K562 (cell line): Measurements from ENCODE around the gene AIDA. TPM values are rescaled to one million over a fixed set of nuclear protein-coding genes. Genes with fewer than 3 reads are reported as not detected.
A peak's percentile ranks its signal among the peaks of the same experiment; 100 is the strongest.

Source experiments
- FOXP1 ChIP-seq: sonication (generic); formaldehyde crosslinking; IDR thresholded peaks from 2 replicates; pipeline ENCODE4 v1.8.0; 2022; ENCODE audit warnings: mild to moderate bottlenecking, missing genetic modification reagents
- RAD51 ChIP-seq: fragments of 450-650 bp; IDR thresholded peaks from 2 replicates; pipeline ENCODE4 v1.7.1; 2016; ENCODE audit warnings: low read depth, mild to moderate bottlenecking, borderline replicate concordance
- WHSC1 ChIP-seq: IDR thresholded peaks from one replicate; pipeline ENCODE4 v1.6.1; 2012; ENCODE audit warnings: low read length, control low read depth, inconsistent platforms
- polyA plus RNA-seq, 8 experiments: library from polyadenylated mRNA; depleted of rRNA in 4 of 8; stranded (reverse) in 5 of 8; unstranded in 3 of 8; fragments of >200 nt; fragmentation: Nextera tagmentation in 2 of 8; fragmentation: Illumina TruSeq in 1 of 8; extraction: Ambion mirVana in 2 of 8; extraction: Trizol in 1 of 8; gene quantifications; 2 replicates each; pipeline versions ENCODE4 v1.2.1 to v1.2.3, GENCODE V29; 2011 to 2014; ENCODE audit warnings: inconsistent platforms in 1 of 8, missing spikeins in 1 of 8
- total RNA-seq, 7 experiments: library from RNA; depleted of rRNA in 6 of 7; stranded (reverse); fragments of >200 nt in 6 of 7; fragmentation: Illumina TruSeq in 2 of 7; extraction: Trizol in 2 of 7; gene quantifications; 2 replicates each; pipeline versions ENCODE4 v1.2.1 to v1.2.3, GENCODE V29; 2011 to 2021; ENCODE audit warnings: low replicate concordance in 1 of 7
- TF ChIP-seq, protein P1 (sequence below), 2 experiments: fragments of 450-650 bp in 1 of 2; sonication (generic) in 1 of 2; formaldehyde crosslinking in 1 of 2; IDR thresholded peaks; 2 replicates each; pipeline versions ENCODE4 v1.7.1 to v1.9.0; 2016 to 2022; ENCODE audit warnings: inconsistent platforms in 1 of 2, mild to moderate bottlenecking in 1 of 2, missing genetic modification reagents in 1 of 2
- TF ChIP-seq, protein P2 (sequence below): fragments of 250-450 bp; sonication (Bioruptor Pico); IDR thresholded peaks from 2 replicates; pipeline ENCODE4 v1.9.0; 2021; ENCODE audit warnings: mild to moderate bottlenecking
- TF ChIP-seq, protein P3 (sequence below): fragments of 250-450 bp; sonication (Bioruptor Pico); IDR thresholded peaks from 2 replicates; pipeline ENCODE4 v1.4.0; 2020; ENCODE audit warnings: mild to moderate bottlenecking
- TF ChIP-seq, protein P4 (sequence below): fragments of 450-650 bp; IDR thresholded peaks from one replicate; pipeline ENCODE4 v1.6.1; 2018; ENCODE audit warnings: mild to moderate bottlenecking, moderate library complexity; ENCODE audit not compliant: partially characterized antibody
- TF ChIP-seq, protein P5 (sequence below): IDR thresholded peaks from 3 replicates; pipeline ENCODE4 v1.6.1; 2011; ENCODE audit warnings: borderline replicate concordance, mild to moderate bottlenecking, moderate library complexity; ENCODE audit not compliant: insufficient read length; ENCODE audit errors: extremely low read depth

The AIDA gene
- total and polyA plus RNA-seq, 9 of the 15 experiments (the other 6 are each of a cell fraction or from before 2014, with no cell fraction given): 18.2 to 77.9 (median 24.9) TPM

DNA sequence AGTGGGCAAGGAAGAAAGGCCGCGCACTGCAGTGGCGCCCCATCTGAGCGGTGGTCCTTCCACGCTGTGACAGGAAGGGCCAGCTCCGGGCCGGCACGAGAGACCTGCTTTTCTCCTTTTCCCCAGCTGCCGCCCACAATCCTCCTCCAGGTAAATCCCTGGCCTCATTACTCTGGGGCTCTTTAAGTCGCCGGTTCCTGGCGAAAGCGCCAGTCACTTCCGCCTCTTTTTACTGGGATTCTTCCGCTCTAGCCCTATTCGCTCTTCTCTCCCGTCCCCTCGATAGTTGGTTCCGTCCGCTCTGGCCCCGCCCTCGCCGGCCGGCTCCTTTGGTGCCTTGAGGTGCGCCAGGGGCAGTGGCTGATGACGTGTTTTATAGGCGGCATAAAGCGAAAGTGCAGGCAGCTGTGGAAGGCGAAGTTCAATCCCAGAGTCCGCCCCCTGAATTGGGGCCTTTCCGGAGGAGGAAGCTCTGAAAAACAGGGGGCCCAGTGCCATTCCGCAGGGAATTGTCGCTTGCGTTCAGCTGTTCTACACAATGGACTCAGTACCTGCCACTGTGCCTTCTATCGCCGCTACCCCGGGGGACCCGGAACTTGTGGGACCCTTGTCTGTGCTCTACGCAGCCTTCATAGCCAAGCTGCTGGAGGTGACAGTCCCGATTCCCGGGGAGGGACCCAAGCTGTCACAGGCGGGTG lies 68.2 kb downstream of the AIDA start (continued):
- TF ChIP-seq, protein P1, sequence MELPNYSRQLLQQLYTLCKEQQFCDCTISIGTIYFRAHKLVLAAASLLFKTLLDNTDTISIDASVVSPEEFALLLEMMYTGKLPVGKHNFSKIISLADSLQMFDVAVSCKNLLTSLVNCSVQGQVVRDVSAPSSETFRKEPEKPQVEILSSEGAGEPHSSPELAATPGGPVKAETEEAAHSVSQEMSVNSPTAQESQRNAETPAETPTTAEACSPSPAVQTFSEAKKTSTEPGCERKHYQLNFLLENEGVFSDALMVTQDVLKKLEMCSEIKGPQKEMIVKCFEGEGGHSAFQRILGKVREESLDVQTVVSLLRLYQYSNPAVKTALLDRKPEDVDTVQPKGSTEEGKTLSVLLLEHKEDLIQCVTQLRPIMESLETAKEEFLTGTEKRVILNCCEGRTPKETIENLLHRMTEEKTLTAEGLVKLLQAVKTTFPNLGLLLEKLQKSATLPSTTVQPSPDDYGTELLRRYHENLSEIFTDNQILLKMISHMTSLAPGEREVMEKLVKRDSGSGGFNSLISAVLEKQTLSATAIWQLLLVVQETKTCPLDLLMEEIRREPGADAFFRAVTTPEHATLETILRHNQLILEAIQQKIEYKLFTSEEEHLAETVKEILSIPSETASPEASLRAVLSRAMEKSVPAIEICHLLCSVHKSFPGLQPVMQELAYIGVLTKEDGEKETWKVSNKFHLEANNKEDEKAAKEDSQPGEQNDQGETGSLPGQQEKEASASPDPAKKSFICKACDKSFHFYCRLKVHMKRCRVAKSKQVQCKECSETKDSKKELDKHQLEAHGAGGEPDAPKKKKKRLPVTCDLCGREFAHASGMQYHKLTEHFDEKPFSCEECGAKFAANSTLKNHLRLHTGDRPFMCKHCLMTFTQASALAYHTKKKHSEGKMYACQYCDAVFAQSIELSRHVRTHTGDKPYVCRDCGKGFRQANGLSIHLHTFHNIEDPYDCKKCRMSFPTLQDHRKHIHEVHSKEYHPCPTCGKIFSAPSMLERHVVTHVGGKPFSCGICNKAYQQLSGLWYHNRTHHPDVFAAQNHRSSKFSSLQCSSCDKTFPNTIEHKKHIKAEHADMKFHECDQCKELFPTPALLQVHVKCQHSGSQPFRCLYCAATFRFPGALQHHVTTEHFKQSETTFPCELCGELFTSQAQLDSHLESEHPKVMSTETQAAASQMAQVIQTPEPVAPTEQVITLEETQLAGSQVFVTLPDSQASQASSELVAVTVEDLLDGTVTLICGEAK (IDR thresholded peaks at IDR 0.05): peak; percentile 85
- TF ChIP-seq, protein P1 (CRISPR knock-in tag; IDR thresholded peaks at IDR 0.05): no peak
- TF ChIP-seq, protein P2, sequence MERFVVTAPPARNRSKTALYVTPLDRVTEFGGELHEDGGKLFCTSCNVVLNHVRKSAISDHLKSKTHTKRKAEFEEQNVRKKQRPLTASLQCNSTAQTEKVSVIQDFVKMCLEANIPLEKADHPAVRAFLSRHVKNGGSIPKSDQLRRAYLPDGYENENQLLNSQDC (CRISPR knock-in tag): no peak
- TF ChIP-seq RAD51: no peak
- no peak for TF ChIP-seq WHSC1
- TF ChIP-seq, protein P3, sequence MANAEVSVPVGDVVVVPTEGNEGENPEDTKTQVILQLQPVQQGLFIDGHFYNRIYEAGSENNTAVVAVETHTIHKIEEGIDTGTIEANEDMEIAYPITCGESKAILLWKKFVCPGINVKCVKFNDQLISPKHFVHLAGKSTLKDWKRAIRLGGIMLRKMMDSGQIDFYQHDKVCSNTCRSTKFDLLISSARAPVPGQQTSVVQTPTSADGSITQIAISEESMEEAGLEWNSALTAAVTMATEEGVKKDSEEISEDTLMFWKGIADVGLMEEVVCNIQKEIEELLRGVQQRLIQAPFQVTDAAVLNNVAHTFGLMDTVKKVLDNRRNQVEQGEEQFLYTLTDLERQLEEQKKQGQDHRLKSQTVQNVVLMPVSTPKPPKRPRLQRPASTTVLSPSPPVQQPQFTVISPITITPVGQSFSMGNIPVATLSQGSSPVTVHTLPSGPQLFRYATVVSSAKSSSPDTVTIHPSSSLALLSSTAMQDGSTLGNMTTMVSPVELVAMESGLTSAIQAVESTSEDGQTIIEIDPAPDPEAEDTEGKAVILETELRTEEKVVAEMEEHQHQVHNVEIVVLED (CRISPR knock-in tag): peak; percentile 33; the same call in 1 of the 2 replicates
- TF ChIP-seq, protein P4, sequence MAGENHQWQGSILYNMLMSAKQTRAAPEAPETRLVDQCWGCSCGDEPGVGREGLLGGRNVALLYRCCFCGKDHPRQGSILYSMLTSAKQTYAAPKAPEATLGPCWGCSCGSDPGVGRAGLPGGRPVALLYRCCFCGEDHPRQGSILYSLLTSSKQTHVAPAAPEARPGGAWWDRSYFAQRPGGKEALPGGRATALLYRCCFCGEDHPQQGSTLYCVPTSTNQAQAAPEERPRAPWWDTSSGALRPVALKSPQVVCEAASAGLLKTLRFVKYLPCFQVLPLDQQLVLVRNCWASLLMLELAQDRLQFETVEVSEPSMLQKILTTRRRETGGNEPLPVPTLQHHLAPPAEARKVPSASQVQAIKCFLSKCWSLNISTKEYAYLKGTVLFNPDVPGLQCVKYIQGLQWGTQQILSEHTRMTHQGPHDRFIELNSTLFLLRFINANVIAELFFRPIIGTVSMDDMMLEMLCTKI: no peak
- TF ChIP-seq FOXP1: no peak; the same call in 1 of the 2 replicates
- TF ChIP-seq, protein P5, sequence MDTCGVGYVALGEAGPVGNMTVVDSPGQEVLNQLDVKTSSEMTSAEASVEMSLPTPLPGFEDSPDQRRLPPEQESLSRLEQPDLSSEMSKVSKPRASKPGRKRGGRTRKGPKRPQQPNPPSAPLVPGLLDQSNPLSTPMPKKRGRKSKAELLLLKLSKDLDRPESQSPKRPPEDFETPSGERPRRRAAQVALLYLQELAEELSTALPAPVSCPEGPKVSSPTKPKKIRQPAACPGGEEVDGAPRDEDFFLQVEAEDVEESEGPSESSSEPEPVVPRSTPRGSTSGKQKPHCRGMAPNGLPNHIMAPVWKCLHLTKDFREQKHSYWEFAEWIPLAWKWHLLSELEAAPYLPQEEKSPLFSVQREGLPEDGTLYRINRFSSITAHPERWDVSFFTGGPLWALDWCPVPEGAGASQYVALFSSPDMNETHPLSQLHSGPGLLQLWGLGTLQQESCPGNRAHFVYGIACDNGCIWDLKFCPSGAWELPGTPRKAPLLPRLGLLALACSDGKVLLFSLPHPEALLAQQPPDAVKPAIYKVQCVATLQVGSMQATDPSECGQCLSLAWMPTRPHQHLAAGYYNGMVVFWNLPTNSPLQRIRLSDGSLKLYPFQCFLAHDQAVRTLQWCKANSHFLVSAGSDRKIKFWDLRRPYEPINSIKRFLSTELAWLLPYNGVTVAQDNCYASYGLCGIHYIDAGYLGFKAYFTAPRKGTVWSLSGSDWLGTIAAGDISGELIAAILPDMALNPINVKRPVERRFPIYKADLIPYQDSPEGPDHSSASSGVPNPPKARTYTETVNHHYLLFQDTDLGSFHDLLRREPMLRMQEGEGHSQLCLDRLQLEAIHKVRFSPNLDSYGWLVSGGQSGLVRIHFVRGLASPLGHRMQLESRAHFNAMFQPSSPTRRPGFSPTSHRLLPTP: no peak
